Stomach (tissue), 9 donors: Measurements from ENCODE around the gene RNF113B. TPM values are rescaled to one million over a fixed set of nuclear protein-coding genes. Genes with fewer than 3 reads are reported as not detected.

Experiments
- DNase-seq, 2 donors: peaks; one replicate each; pipeline versions ENCODE4 v3.0.0 to v3.0.0-alpha.2; 2013 to 2019
- H3K27ac ChIP-seq, 5 donors: fragments of 200-600 bp in 4 of 5; sonication (generic) in 4 of 5; one replicate each; pipeline ENCODE4 v1.5.1; 2013 to 2019; ENCODE audit warnings: mild to moderate bottlenecking in 1 of 5, moderate library complexity in 1 of 5
- H3K27me3 ChIP-seq, 3 donors: fragments of 200-600 bp; sonication (generic); one replicate each; pipeline ENCODE4 v1.5.1; 2017 to 2019; ENCODE audit warnings: mixed run types in 1 of 3
- H3K36me3 ChIP-seq, 4 donors: fragments of 200-600 bp; sonication (generic); 1 replicate in 3 of 4; 2 replicates in 1 of 4; pipeline ENCODE4 v1.5.1; 2016 to 2019
- H3K4me1 ChIP-seq, 4 donors: fragments of 200-600 bp; sonication (generic); one replicate each; pipeline ENCODE4 v1.5.1; 2016 to 2019
- H3K4me3 ChIP-seq, 4 donors: fragments of 200-600 bp; sonication (generic) in 3 of 4; one replicate each; pipeline ENCODE4 v1.5.1; 2016 to 2019; ENCODE audit warnings: mild to moderate bottlenecking in 1 of 4
- H3K9me3 ChIP-seq, 4 donors: fragments of 200-600 bp; sonication (generic); one replicate each; pipeline ENCODE4 v1.5.1; 2016 to 2019
- EP300 ChIP-seq: sonication (generic); formaldehyde crosslinking; IDR thresholded peaks from one replicate; pipeline ENCODE4 v1.6.1; 2017; ENCODE audit warnings: antibody characterized with exemption
- POLR2A ChIP-seq, 4 donors: fragments of 450-650 bp; IDR thresholded peaks; one replicate each; pipeline ENCODE4 v1.6.1; 2016; ENCODE audit warnings: antibody characterized with exemption in 4 of 4, control low read depth in 2 of 4, mild to moderate bottlenecking in 1 of 4, moderate library complexity in 1 of 4
- POLR2AphosphoS5 ChIP-seq, 3 donors: sonication (generic); formaldehyde crosslinking; IDR thresholded peaks; one replicate each; pipeline ENCODE4 v1.6.1; 2016; ENCODE audit warnings: antibody characterized with exemption in 3 of 3
- WGBS, 5 donors: extraction: QIAGEN DNeasy Blood & Tissue Kit in 3 of 5; methylation state at CpG; one replicate each; pipeline versions ENCODE4 v1.1.5 to v1.1.7; 2013 to 2018; 5-methylcytosine and 5-hydroxymethylcytosine counted together
- intact Hi-C: fragments of 100-400 bp; cut with DNase I; formaldehyde crosslinking; loops from one replicate; pipeline ENCODE4 v1.15.1; 2023; ENCODE audit warnings: low total_unique reads
- polyA plus RNA-seq, 3 donors: library from polyadenylated mRNA; stranded (reverse); fragments of 200-250 nt; gene quantifications; one replicate each; pipeline ENCODE4 v1.2.3, GENCODE V29; 2013
- total RNA-seq, 5 donors: library from RNA; depleted of rRNA; stranded (reverse); fragments of >200 nt; gene quantifications; one replicate each; pipeline versions ENCODE4 v1.1.0 to v1.2.3, GENCODE V29; 2014 to 2016
- TF ChIP-seq, protein P1 (sequence below), 7 experiments: fragments of 450-650 bp in 4 of 7; fragments of 200-600 bp in 3 of 7; sonication (generic) in 3 of 7; IDR thresholded peaks; one replicate each; pipeline ENCODE4 v1.5.1; 2016 to 2019; ENCODE audit warnings: antibody characterized with exemption in 7 of 7, control low read depth in 2 of 7, mild to moderate bottlenecking in 1 of 7
- donor health status: healthy with polysubstance abuse.
- donor health status: Bipolar disorder and iron deficiency.
- donor health status: healthy.

RNF113B gene
- total and polyA plus RNA-seq, 8 donors: not detected

DNA sequence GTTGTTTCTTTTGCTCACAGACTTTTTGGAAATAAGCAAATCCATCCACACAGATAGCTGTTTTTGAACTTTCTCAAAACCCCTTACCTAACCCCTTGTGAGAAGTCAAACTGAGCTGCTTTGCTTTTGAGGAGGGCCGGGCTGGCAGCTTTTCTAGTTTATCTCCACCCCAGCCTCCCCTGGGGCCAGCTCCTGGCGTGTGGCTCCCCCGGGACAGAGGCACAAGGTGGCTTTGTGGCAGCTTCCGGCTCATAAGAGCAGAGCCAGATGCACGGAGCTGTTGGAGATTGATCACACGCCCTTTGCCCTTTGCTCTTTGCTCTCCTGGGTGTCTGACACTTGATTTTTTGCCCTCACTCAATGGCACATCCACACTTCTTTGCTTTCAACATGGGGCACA, 24.9 kb upstream of the RNF113B start:
- Histone ChIP-seq H3K27me3 (no peaks in the 10 kb centered on the region), H3K27ac (peak overlapping the region in 1 of 5 donors; percentile 49), H3K4me1 (peaks cover 7 to 52% (median 29%) of the 10 kb centered on the region in 4 donors), H3K9me3 (peaks cover 0 to 16% (median 11%) of the 10 kb centered on the region in 4 donors), H3K36me3 (no peaks in the 10 kb centered on the region), H3K4me3 (no peak overlapping the region)
- 31 to 55% (median 41%) methylated on average over 6 of the region's 6 CpGs for WGBS, 5 donors
- TF ChIP-seq POLR2AphosphoS5 (IDR thresholded peaks at IDR 0.05): no peak
- TF ChIP-seq POLR2A (IDR thresholded peaks at IDR 0.05): no peak
- no peak for TF ChIP-seq EP300
- TF ChIP-seq, protein P1, sequence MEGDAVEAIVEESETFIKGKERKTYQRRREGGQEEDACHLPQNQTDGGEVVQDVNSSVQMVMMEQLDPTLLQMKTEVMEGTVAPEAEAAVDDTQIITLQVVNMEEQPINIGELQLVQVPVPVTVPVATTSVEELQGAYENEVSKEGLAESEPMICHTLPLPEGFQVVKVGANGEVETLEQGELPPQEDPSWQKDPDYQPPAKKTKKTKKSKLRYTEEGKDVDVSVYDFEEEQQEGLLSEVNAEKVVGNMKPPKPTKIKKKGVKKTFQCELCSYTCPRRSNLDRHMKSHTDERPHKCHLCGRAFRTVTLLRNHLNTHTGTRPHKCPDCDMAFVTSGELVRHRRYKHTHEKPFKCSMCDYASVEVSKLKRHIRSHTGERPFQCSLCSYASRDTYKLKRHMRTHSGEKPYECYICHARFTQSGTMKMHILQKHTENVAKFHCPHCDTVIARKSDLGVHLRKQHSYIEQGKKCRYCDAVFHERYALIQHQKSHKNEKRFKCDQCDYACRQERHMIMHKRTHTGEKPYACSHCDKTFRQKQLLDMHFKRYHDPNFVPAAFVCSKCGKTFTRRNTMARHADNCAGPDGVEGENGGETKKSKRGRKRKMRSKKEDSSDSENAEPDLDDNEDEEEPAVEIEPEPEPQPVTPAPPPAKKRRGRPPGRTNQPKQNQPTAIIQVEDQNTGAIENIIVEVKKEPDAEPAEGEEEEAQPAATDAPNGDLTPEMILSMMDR (IDR thresholded peaks at IDR 0.05): no peak
- intact Hi-C loops: no loop called here
- DNase-seq: peak; percentile 43 to 51

DNA sequence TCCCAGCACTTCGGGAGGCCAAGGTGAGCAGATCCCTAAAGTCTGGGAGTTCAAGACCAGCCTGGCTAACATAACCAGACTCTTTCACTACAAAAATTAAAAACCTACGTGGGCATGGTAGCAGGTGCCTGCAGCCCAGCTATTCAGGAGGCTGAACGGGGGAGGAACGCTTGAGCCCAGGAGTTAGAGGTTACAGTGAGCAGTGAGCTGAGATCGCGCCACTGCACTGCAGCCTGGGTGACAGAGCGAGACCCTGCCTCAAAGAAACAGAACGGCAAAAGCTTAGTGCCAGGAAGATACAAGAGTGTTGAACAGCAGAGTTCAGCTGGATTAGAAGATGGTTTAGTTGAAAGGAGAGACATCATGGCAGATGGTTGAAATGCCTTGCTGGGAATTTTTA, 24.1 kb upstream of the RNF113B start:
- no peaks in the 10 kb centered on the region for H3K27me3 ChIP-seq
- H3K9me3 ChIP-seq: peaks cover 0 to 13% (median 9%) of the 10 kb centered on the region in 4 donors
- no peak for TF ChIP-seq EP300
- H3K4me3 ChIP-seq: no peak overlapping the region
- DNase-seq: no peak
- no peak overlapping the region for H3K27ac ChIP-seq
- WGBS, 5 donors: 85 to 97% (median 95%) methylated on average over 8 of the region's 8 CpGs
- H3K4me1 ChIP-seq: peaks cover 5 to 53% (median 28%) of the 10 kb centered on the region in 4 donors
- intact Hi-C loops: no loop called here
- H3K36me3 ChIP-seq: no peaks in the 10 kb centered on the region

DNA sequence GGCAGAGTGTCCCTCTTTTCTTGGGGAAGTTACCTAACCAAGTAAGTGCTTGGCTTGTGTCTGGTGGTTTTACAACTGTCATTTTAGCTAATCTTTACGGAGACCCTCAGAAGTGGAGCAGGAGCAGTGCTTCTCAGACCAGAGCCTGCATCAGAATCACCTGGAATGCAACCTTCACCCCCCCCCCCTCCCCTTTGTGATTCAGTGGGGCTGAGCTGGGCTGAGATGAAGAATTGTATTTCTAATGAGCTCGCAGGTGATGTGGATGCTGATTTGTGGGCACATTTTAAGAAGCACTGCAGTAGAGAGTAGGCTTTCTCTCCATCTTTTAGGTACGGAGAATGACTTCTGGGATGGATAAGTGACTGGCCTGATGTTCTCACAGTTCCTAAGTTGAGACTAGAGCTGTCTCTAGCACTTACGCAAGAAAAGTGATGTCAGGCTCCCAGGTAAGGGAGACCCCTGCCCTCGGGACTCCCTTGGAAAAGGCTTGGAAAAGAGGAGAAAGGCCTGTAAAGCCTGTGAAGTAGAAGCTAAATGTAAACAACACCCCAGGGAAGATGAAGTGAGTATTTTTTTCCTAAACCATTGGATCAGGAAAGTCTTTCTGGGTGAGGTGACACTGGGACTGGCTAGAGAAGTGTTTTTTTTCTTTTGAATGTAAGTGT, 23.3 kb upstream of the RNF113B start:
- no peak for DNase-seq
- peaks cover 8 to 61% (median 32%) of the 10 kb centered on the region in 4 donors for H3K4me1 ChIP-seq
- no peak overlapping the region for H3K4me3 ChIP-seq
- peaks cover 0 to 5% (median 3%) of the 10 kb centered on the region in 4 donors for H3K9me3 ChIP-seq
- TF ChIP-seq, protein P1 (IDR thresholded peaks at IDR 0.05): no peak
- no peak for TF ChIP-seq POLR2A (IDR thresholded peaks at IDR 0.05)
- TF ChIP-seq EP300: no peak
- no peak for TF ChIP-seq POLR2AphosphoS5 (IDR thresholded peaks at IDR 0.05)
- intact Hi-C loops: no loop called here
- no peaks in the 10 kb centered on the region for H3K27me3 ChIP-seq
- 75 to 88% (median 80%) methylated on average over 5 of the region's 5 CpGs for WGBS, 5 donors
- no peaks in the 10 kb centered on the region for H3K36me3 ChIP-seq
- H3K27ac ChIP-seq: no peak overlapping the region

DNA sequence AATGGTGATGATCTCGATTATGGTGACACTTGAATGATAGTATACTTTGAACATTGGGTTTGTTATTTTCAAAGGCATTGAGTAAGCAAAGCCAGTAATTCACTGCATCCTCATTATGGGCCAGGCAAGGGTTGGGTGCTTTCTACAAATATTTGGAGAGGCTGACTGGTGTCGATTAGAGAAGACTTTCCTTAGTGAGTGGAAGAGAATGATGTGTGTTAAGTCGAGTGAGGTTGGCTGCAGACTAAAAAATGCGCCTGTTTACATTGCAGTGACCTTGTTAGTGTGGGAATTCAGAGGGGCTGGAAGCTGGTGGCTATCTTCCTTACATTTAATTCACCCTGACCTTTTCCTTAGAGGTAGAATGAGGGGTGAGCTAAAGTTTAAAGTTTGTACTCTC, 22.4 kb upstream of the RNF113B start:
- no peak for DNase-seq
- no peaks in the 10 kb centered on the region for H3K9me3 ChIP-seq
- intact Hi-C loops: no loop called here
- WGBS, 5 donors: 16 to 35% (median 25%) methylated on average over 4 of the region's 4 CpGs
- no peak overlapping the region for H3K27ac ChIP-seq
- TF ChIP-seq POLR2AphosphoS5 (IDR thresholded peaks at IDR 0.05) (no peak), POLR2A (IDR thresholded peaks at IDR 0.05) (no peak), EP300 (no peak)
- TF ChIP-seq, protein P1 (IDR thresholded peaks at IDR 0.05): no peak
- no peak overlapping the region for H3K4me3 ChIP-seq
- H3K27me3 ChIP-seq: no peaks in the 10 kb centered on the region
- H3K36me3 ChIP-seq: no peaks in the 10 kb centered on the region
- H3K4me1 ChIP-seq: peaks cover 8 to 69% (median 37%) of the 10 kb centered on the region in 4 donors

DNA sequence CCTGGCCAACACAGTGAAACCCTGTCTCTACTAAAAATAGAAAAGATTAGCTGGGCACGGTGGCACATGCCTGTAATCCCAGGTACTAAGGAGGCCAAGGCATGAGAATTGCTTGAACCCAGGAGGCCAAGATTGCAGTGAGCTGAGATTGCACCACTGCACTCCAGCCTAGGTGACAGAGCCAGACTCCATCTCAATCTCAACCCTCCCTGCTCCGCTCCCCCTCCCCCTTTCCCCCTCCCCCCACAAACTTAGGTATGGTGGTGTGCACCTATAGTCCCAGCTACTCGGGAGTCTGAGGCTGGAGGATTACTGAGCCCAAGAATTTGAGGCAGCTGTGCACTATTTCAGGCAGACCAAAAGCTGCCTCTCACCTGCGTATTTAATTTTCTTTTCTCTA, 21.6 kb upstream of the RNF113B start:
- intact Hi-C loops: no loop called here
- peaks cover 8 to 66% (median 37%) of the 10 kb centered on the region in 4 donors for H3K4me1 ChIP-seq
- H3K36me3 ChIP-seq: no peaks in the 10 kb centered on the region
- H3K4me3 ChIP-seq: no peak overlapping the region
- no peaks in the 10 kb centered on the region for H3K9me3 ChIP-seq
- TF ChIP-seq, protein P1 (IDR thresholded peaks at IDR 0.05): no peak
- no peak for TF ChIP-seq POLR2A (IDR thresholded peaks at IDR 0.05)
- TF ChIP-seq POLR2AphosphoS5 (IDR thresholded peaks at IDR 0.05): no peak
- TF ChIP-seq EP300: no peak
- DNase-seq: no peak
- WGBS, 5 donors: 63 to 76% (median 71%) methylated on average over 3 to 4 of the region's 4 CpGs
- no peak overlapping the region for H3K27ac ChIP-seq
- H3K27me3 ChIP-seq: no peaks in the 10 kb centered on the region
